GM12801 (cell line): ENCODE measurements around the gene SLIT1.

ENCODE experiments used
- CTCF ChIP-seq: IDR thresholded peaks from one replicate; pipeline ENCODE4 v1.5.1; 2011; ENCODE audit warnings: control low read depth; ENCODE audit not compliant: insufficient read length; ENCODE audit errors: extremely low read depth

Gene SLIT1

GRCh38 chr10:96996275-96996965 lies 189.3 kb downstream of the SLIT1 start:
- no peak for TF ChIP-seq CTCF

GRCh38 chr10:96995851-96996250 lies 189.9 kb downstream of the SLIT1 start:
- no peak for TF ChIP-seq CTCF

GRCh38 chr10:96992721-96993120 lies 193.0 kb downstream of the SLIT1 start:
- no peak for TF ChIP-seq CTCF

- no peak for TF ChIP-seq CTCF
Measured at GRCh38 chr10:96991313-96991841, 194.4 kb downstream of the SLIT1 start.

- no peak for TF ChIP-seq CTCF
Measured at GRCh38 chr10:96988426-96988825, 197.3 kb downstream of the SLIT1 start.

GRCh38 chr10:96987842-96988175 lies 197.9 kb downstream of the SLIT1 start:
- TF ChIP-seq CTCF, result no peak

GRCh38 chr10:96987141-96987841 lies 198.5 kb downstream of the SLIT1 start:
- TF ChIP-seq CTCF, result no peak
